Measurements from ENCODE around the gene HSBP1L1. TPM values are rescaled to one million over a fixed set of nuclear protein-coding genes. Genes with fewer than 3 reads are reported as not detected.

The HSBP1L1 gene
- total and polyA plus RNA-seq, 2 of the 8 experiments (the other 6 are each of a cell fraction or from before 2014, with no cell fraction given): 1.0 to 1.3 TPM

GRCh38 chr18:79988071-79988450 lies 23.6 kb downstream of the HSBP1L1 start (continued):
- TF ChIP-seq MAX (IDR thresholded peaks at IDR 0.05): peak; percentile 97
- TF ChIP-seq SUZ12 (IDR thresholded peaks at IDR 0.05; ENCODE audit: low read length): no peak
- TF ChIP-seq CTCF (IDR thresholded peaks at IDR 0.05; ENCODE audit: control extremely low read depth in 1 of 3, insufficient read depth in 1 of 3, low read depth in 1 of 3, low read length in 3 of 3): peak in 2 of 3 experiments; percentile 19 to 33; a peak in 2 of 4 replicates
- TF ChIP-seq TCF12 (IDR thresholded peaks at IDR 0.05; ENCODE audit: low read depth, low read length): no peak
- peak; percentile 40 to 64; a peak in 1 of 4 replicates for TF ChIP-seq SIN3A (conservative IDR thresholded peaks at IDR 0.05 in 1 of 2, IDR thresholded peaks at IDR 0.05 in 1 of 2; ENCODE audit: low read depth in 1 of 2, low read length in 2 of 2)
- TF ChIP-seq ATF3 (IDR thresholded peaks at IDR 0.05; ENCODE audit: insufficient read depth, low read depth, low read length): no peak
- TF ChIP-seq EGR1 (IDR thresholded peaks at IDR 0.05; ENCODE audit: borderline replicate concordance, low read depth, low read length): no peak
- no peak for TF ChIP-seq POU5F1 (IDR thresholded peaks at IDR 0.05; ENCODE audit: low read depth, low read length)
- TF ChIP-seq RXRA (IDR thresholded peaks at IDR 0.05; ENCODE audit: insufficient read depth, low read depth, low read length): no peak
- TF ChIP-seq POLR2AphosphoS5 (IDR thresholded peaks at IDR 0.05; ENCODE audit: low read depth, low read length): no peak; the same call in none of the 2 replicates
- TF ChIP-seq KDM1A (IDR thresholded peaks at IDR 0.05; ENCODE audit: borderline replicate concordance, low read length): no peak
- no peak for TF ChIP-seq SP1 (IDR thresholded peaks at IDR 0.05; ENCODE audit: low read depth, low read length)
- TF ChIP-seq PHF8 (conservative IDR thresholded peaks at IDR 0.05; ENCODE audit: low read depth, low read length): peak; percentile 83
- no peak for TF ChIP-seq EZH2 (IDR thresholded peaks at IDR 0.05; ENCODE audit: low read depth, low read length, severe bottlenecking)
- no peak for TF ChIP-seq BACH1 (IDR thresholded peaks at IDR 0.05; ENCODE audit: low read length)
- TF ChIP-seq SP2 (IDR thresholded peaks at IDR 0.05; ENCODE audit: low read length): no peak
- 0 out of 2 replicates have a peak, but pooled peaks have one; percentile 23 for TF ChIP-seq TAF1 (IDR thresholded peaks at IDR 0.05; ENCODE audit: low read depth, low read length)
- no peak for TF ChIP-seq TEAD4 (IDR thresholded peaks at IDR 0.05; ENCODE audit: low read depth, low read length)
- no peak for TF ChIP-seq ATF2 (IDR thresholded peaks at IDR 0.05; ENCODE audit: low read length)
- no peak for TF ChIP-seq RNF2 (IDR thresholded peaks at IDR 0.05; ENCODE audit: borderline replicate concordance, low read depth, low read length, missing control alignments, poor library complexity, severe bottlenecking)
